ENCODE data around the gene ARID5B. TPM values are rescaled to one million over a fixed set of nuclear protein-coding genes. Genes with fewer than 3 reads are reported as not detected.

Gene ARID5B
- total RNA-seq, 4 donors from 2014 or later = 17.7 to 54.6 (median 34.8) TPM

- Histone ChIP-seq H3K4me1 (no peaks in the 10 kb centered on the region), H3K9me3 (no peaks in the 10 kb centered on the region), H3K36me3 (no peaks in the 10 kb centered on the region), H3K27ac (no peak overlapping the region), H3K4me3 (no peak overlapping the region), H3K27me3 (no peaks in the 10 kb centered on the region)
- WGBS, 2 donors (ENCODE audit: low coverage in 1 of 2) = 79 to 81% methylated on average over 5 to 11 of the region's 11 CpGs
- no peak for DNase-seq
- intact Hi-C loops (cut with DNase I; ENCODE audit: low total_unique reads) (no loop called here), in situ Hi-C loops (cut with MboI; ENCODE audit: low pct_ligation_motif_present in 1 of 4, low pct_unique_long_range_greater_than_20kb in 1 of 4, low sequenced_read_pairs in 3 of 4) (no loop called here)
- TF ChIP-seq POLR2A (IDR thresholded peaks at IDR 0.05) (no peak), POLR2AphosphoS5 (IDR thresholded peaks at IDR 0.05) (no peak), EP300 (IDR thresholded peaks at IDR 0.05; ENCODE audit: low read depth) (no peak), CTCF (IDR thresholded peaks at IDR 0.05) (no peak)
Measured at GRCh38 chr10:61877887-61878739, 23.4 kb upstream of the ARID5B start.

- DNase-seq = no peak
- Histone ChIP-seq H3K9me3 (no peaks in the 10 kb centered on the region), H3K4me3 (no peak overlapping the region), H3K27ac (no peak overlapping the region), H3K36me3 (no peaks in the 10 kb centered on the region), H3K4me1 (no peaks in the 10 kb centered on the region), H3K27me3 (no peaks in the 10 kb centered on the region)
- TF ChIP-seq POLR2AphosphoS5 (IDR thresholded peaks at IDR 0.05) (no peak), EP300 (IDR thresholded peaks at IDR 0.05; ENCODE audit: low read depth) (no peak), POLR2A (IDR thresholded peaks at IDR 0.05) (no peak), CTCF (IDR thresholded peaks at IDR 0.05) (no peak)
- intact Hi-C loops (cut with DNase I; ENCODE audit: low total_unique reads) = no loop called here
- in situ Hi-C loops (cut with MboI; ENCODE audit: low pct_ligation_motif_present in 1 of 4, low pct_unique_long_range_greater_than_20kb in 1 of 4, low sequenced_read_pairs in 3 of 4) = no loop called here
Measured at GRCh38 chr10:61878740-61879068, 22.8 kb upstream of the ARID5B start.

- in situ Hi-C loops (cut with MboI; ENCODE audit: low pct_ligation_motif_present in 1 of 4, low pct_unique_long_range_greater_than_20kb in 1 of 4, low sequenced_read_pairs in 3 of 4) (no loop called here), intact Hi-C loops (cut with DNase I; ENCODE audit: low total_unique reads) (no loop called here)
- Histone ChIP-seq H3K4me1 (peaks cover 0 to 8% (median 3%) of the 10 kb centered on the region in 4 donors), H3K36me3 (no peaks in the 10 kb centered on the region), H3K4me3 (no peak overlapping the region), H3K27ac (no peak overlapping the region), H3K27me3 (no peaks in the 10 kb centered on the region), H3K9me3 (no peaks in the 10 kb centered on the region)
- TF ChIP-seq CTCF (IDR thresholded peaks at IDR 0.05) (no peak), POLR2A (IDR thresholded peaks at IDR 0.05) (no peak), POLR2AphosphoS5 (IDR thresholded peaks at IDR 0.05) (no peak), EP300 (IDR thresholded peaks at IDR 0.05; ENCODE audit: low read depth) (no peak)
- no peak for DNase-seq
- WGBS, 2 donors (ENCODE audit: low coverage in 1 of 2) = 81 to 98% methylated on average over 6 of the region's 6 CpGs
Measured at GRCh38 chr10:61882621-61883370, 18.7 kb upstream of the ARID5B start.

GRCh38 chr10:61883371-61884025, 18.0 kb upstream of the ARID5B start:
- in situ Hi-C loops (cut with MboI; ENCODE audit: low pct_ligation_motif_present in 1 of 4, low pct_unique_long_range_greater_than_20kb in 1 of 4, low sequenced_read_pairs in 3 of 4) = no loop called here

More at GRCh38 chr10:61883371-61884025, 18.0 kb upstream of the ARID5B start:
- no peak overlapping the region for H3K4me3 ChIP-seq
- H3K27me3 ChIP-seq = no peaks in the 10 kb centered on the region
- H3K9me3 ChIP-seq = no peaks in the 10 kb centered on the region
- DNase-seq = no peak
- no peak overlapping the region for H3K27ac ChIP-seq
- intact Hi-C loops (cut with DNase I; ENCODE audit: low total_unique reads) = no loop called here
- TF ChIP-seq POLR2AphosphoS5 (IDR thresholded peaks at IDR 0.05) = no peak
- TF ChIP-seq EP300 (IDR thresholded peaks at IDR 0.05; ENCODE audit: low read depth) = no peak
- no peak for TF ChIP-seq CTCF (IDR thresholded peaks at IDR 0.05)
- TF ChIP-seq POLR2A (IDR thresholded peaks at IDR 0.05) = no peak
- H3K36me3 ChIP-seq = no peaks in the 10 kb centered on the region
- WGBS, 2 donors (ENCODE audit: low coverage in 1 of 2) = 84 to 93% methylated on average over 2 to 7 of the region's 7 CpGs
- H3K4me1 ChIP-seq = peaks cover 0 to 11% (median 6%) of the 10 kb centered on the region in 4 donors

Measured in transverse colon (tissue), 4 donors.